Middle frontal gyrus (tissue), 1 donor: ENCODE data around the gene UTS2R.
"Not testable (repeated sequence)": the region's sequence is repeated elsewhere in the genome, so short reads cannot be mapped to it uniquely, and the experiment has no call there.

ENCODE experiments used
- DNase-seq: peaks from one replicate; pipeline ENCODE4 v3.0.0-alpha.2; 2015; ENCODE audit warnings: low spot score; ENCODE audit errors: extremely low spot score

The UTS2R gene

DNA sequence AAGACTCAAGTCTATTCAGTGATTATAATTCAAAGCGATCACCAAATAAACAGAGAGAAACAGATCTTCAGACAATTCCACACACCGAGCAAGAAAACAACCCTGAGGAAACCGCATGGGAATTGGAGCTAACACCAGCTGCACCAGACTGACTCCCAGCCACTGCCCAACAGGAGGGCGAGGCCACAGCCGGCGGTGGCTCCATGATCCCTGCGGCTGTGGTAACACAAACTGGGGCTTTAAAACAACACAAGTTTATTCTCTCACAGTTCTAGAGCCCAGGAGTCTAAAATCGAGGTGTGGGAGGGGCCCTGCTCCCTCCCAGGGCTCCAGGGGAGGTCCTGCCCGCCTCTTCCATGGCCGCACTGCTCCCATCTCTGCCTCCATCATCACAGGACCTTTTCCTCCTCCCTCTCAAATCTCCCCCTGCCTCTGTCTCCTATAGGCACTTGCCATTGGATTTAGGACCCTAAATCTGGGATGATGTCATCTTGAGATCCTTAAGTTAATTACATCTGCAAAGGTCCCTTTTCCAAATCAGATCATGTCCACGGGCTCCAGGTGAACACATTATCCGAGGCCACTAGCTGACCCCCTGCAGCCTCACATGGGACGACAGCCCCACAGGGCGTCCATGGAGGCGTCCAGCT lies 36.8 kb downstream of the UTS2R start:
- no peak for DNase-seq

DNA sequence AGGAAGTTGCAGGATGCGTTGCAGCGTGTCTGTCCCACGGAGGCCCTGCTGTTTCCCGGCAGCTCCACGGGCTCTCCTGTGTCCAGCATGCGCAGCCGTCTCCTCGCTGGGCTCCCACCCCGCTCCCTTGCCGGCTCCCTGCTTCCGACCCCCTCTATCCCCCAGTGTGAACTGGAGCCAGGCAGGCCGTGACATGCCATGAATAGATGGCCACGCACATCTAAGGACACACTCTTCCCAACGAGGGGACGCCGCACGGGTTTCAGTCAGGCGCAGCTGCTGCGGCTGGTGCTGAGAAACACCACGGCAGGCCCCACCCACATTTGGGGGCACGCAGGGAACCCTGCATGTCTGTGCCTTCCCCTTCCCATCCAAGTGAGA lies 37.4 kb downstream of the UTS2R start:
- no peak for DNase-seq

DNA sequence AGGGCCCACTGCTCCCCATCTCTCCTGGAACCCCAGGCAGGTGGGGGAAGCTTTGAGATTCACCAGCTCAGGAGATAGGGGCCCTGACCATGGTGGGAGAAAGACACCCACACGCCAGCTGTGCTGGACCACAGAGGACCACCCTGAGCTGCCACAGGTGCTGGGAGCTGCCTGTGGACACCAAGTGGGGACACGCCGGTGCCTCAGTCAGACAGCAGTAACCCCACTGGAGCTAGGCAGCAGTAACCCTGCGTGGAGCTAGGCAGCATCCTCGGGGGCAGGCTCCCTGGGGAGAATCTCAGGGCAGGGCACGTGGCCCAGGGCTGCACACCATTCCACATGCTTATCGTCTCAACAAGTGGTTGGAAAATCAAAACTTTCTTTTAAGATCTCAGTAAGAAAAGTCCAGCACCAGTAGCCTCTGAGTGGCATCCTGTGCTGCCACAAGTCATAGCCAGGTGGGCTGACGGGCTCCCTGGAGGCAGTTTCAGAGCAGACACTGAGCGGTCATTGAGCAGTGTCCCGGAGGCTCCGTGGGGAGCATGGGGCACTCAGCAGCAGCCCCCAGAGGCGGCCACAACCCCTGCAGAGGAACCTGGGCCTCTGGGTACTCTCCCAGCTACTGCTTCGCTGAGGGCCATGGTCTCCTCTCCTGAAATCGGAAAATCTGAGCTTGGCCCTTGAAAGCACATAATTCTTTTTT lies 38.6 kb downstream of the UTS2R start:
- no peak for DNase-seq

DNA sequence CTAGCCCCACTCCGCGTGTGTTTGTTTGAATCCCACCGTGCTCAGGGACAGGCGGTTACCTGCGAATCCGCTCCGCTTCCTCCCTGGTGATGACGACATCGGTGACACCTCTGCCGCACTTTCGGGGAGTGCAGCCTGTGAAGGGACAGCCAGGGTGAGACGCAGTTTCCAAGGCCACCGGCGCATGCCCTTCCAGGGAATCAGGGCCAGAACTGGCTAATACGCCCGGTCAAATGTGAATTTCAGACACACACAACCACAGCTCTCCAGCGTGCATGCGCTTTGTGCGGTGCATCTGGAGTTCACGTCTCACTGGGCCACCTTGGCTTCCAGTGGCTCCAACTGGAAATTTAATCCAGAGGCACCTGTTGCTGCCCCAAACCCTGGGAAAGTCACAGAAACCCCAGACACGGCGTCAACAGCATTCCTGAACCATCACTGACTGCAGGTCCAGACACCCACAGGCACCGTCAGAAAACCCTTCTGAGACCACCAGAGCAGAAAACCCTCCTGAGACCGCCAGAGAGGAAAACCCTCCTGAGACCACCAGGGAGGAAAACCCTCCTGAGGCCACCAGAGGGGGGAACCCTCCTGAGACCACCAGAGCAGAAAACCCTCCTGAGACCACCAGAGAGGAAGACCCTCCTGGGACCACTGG lies 40.0 kb downstream of the UTS2R start:
- DNase-seq: no peak

GRCh38 chr17:82412081-82412480 lies 40.5 kb downstream of the UTS2R start:
- DNase-seq: not testable (repeated sequence)

- DNase-seq: no peak
Measured at GRCh38 chr17:82412535-82413520, 41.3 kb downstream of the UTS2R start.

- peak; percentile 50 for DNase-seq
Measured at GRCh38 chr17:82414548-82415281, 43.1 kb downstream of the UTS2R start.

- no peak for DNase-seq
Measured at GRCh38 chr17:82415336-82415735, 43.8 kb downstream of the UTS2R start.

DNA sequence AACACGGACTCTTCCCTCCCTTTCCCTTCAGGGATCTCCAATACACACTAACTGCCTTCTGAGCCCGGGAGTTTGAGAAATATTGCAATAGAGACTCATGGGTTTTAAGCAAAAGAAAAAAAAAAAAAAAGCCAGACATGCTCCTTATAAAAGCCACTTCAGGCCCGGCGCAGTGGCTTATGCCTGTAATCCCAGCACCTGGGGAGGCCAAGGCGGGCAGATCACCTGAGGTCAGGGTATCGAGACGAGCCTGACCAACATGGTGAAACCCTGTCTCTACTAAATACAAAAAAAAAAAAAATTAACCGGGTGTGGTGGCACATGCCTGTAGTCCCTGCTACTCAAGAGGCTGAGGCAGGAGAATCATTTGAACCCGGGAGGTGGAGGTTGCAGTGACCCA lies 44.2 kb downstream of the UTS2R start:
- DNase-seq: no peak

DNA sequence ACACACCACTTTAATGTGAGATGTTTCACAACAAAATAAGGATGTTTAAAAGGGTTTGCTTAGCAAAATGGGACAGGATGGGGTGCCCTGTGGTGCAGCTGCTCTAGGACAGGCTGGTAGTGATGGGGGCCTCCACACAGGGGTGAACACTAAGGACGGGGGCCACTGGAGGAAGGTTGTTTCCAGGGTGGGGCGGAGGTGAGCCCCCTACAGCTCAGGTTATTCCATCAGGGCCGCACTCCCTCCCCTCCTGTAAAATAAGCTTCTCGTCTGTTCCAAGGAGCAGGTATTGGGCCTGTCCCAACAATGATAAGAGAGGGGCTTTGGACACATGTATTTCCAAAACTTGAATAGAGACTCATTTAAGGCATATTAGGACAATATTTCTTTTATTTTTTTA lies 44.7 kb downstream of the UTS2R start:
- DNase-seq: no peak

- DNase-seq: no peak
Measured at GRCh38 chr17:82416771-82417170, 45.2 kb downstream of the UTS2R start.

DNA sequence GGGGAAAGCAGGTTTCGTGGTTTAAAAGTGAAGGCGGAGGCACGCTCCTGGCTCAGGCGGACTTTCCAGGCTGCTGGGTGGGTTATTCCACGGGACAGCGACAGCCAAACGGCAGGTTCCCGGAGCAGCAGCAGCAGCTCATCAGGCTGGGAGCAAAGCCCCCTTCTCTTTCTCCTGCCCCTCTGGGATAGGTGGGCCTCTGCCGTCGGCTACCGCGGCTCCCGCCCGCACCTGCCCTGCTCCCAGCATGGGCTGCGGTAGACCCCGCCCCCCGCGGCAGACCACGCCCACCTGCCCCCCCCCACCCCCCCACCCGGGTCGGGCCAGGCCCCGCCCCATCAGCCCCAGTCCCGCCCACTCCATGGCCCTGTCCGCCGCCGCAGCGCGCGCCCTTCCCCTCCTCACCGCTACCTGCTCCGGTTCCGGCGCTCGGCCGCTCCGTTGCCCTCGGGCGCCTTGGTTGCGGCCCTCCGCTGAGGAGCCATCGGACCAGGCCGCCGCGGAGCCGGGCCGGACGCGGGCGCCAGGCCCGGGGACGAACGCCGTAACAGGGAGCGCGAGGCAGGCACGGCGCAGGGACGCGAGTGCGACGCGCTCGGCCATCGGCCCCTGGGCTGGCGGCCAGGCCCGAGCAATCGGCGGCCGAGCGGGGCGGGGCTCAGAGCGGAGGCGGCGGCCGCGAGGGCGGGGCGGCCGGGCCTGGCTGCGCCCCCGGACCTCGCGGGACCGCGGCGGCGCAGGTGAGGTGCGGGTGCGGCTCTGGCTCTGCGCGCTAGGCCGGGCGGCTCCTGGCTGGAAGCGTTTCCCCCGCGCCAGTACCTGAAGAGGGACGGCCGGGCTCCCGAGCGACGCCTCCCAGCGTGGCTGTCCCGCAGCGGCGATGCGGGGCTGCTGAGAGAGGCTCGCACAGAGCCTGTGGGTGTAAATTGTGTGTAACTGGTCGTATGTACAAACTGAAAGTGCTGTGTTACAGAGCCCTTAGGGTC lies 46.7 kb downstream of the UTS2R start, which contains the start of the genes HEXD and OGFOD3:
Gene HEXD, plus strand, starts transcription at position 347 of the 986 bp plus-strand sequence. CDS start 1,453 bp downstream, outside the sequence.
Gene OGFOD3, minus strand, starts transcription at position 586 of the 986 bp plus-strand sequence. Its CDS starts 101 bp downstream, at position 485.
- DNase-seq: peak; percentile 76

DNA sequence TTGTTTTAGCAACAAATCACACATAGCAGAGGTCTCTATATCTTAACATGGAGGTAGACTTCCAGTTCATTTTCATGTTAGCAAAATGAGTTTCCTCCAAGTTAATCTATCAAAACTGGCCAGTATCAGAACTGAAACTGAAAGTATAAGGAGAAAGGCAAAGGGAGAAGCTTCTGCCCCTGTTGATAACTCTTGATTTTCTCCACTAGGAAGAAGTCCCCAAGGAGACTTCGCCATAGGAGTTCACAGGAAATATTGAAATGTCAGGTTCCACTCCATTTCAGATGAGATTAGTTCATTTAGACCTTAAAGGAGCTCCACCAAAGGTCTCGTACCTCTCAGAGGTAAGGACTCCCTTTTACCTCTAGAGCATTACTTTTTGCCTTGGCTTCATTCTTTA lies 48.0 kb downstream of the UTS2R start:
- no peak for DNase-seq

- DNase-seq: peak; percentile 36
Measured at GRCh38 chr17:82424001-82424862, 52.7 kb downstream of the UTS2R start.

DNA sequence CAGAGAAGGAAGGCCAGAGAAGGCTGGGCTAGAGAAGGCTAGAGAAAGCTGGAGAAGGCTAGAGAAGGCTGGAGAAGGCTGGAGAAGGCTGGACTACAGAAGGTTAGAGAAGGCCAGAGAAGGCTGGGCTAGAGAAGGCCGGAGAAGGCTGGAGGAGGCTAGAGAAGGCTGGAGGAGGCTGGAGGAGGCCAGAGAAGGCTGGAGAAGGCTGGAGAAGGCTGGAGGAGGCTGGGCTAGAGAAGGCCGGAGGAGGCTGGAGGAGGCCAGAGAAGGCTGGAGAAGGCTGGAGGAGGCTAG lies 53.2 kb downstream of the UTS2R start:
- DNase-seq: no peak
